Right ventricle myocardium superior (tissue), 1 donor: ENCODE data around the gene HSDL1. TPM values are rescaled to one million over a fixed set of nuclear protein-coding genes. Genes with fewer than 3 reads are reported as not detected.
"Not testable (repeated sequence)": the region's sequence is repeated elsewhere in the genome, so short reads cannot be mapped to it uniquely, and the experiment has no call there.

ENCODE experiments used
- ATAC-seq: fragments of 200-7000 bp; cut with Tn5 transposase; one replicate; pipeline ENCODE4 v1.9.1; 2020; ENCODE audit warnings: mild to moderate bottlenecking; ENCODE audit not compliant: poor library complexity
- DNase-seq: peaks from one replicate; pipeline ENCODE4 v3.0.0-alpha.2; 2020
- intact Hi-C: fragments of 100-400 bp; cut with DNase I; formaldehyde crosslinking; loops from one replicate; pipeline ENCODE4 v1.11.2; 2022
- total RNA-seq: library from RNA; stranded (reverse); fragmentation: NEBNext Ultra II Directional; extraction: Animal tissue kit (Norgen Biotek cat#: 25700); gene quantifications from one replicate; pipeline ENCODE4 v1.2.1, GENCODE V29; 2021
- donor health status: DM: no; HTN: yes; CAD: no; lungs with severe emphysema.

Gene HSDL1
- total RNA-seq, 1 donor from 2014 or later, result 22.6 TPM

DNA sequence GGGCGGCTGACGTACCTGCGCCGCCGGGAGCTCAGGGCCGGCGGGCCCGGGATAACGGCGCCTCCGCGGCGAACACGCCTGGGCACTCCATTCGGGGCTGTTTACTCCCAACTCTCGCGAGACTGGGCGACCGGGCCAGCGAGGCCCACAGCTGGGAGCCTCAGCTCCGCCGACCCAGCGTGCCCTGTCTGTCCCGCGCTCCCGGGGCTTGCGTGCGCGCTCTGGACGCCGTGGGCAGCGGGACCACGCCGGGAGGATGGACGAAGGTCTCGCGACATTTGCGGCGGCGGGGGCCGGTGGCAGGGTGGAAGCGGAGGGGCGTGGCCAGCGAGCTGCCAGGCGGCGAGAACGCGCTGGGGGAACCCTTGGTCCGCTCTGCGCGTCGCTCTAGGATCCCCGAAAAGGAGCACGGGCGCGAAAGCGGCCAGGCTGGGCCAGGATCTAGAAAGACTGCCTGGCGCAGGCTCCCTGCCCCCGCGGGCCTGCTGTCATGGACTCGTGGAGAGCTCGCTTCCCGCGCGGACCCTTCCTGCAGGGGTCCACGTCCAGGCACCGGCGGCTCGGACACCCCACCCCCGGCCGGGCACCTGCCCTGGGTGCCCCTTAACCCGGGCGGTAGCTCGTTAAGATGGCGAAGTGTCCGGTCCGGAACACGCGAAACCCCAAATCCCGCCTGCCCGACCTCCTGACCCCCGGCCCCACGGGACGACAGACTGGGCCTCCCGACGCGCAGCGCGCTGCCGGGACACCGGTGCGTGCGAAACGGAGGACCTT is 28.1 kb downstream of the HSDL1 start, which contains the start of gene MBTPS1:
MBTPS1 (minus strand) TSS at position 223 of the 774 bp plus-strand sequence. CDS start 15,159 bp downstream, outside the sequence.
- ATAC-seq (peak; percentile 98), DNase-seq (peak; percentile 99)
- intact Hi-C loops, result no loop called here

- ATAC-seq, result peak; percentile 5
- intact Hi-C loops, result no loop called here
- no peak for DNase-seq
Observed at GRCh38 chr16:84115919-84116719, 28.9 kb downstream of the HSDL1 start.

- ATAC-seq, intact Hi-C loops, DNase-seq: not testable (repeated sequence)
Observed at GRCh38 chr16:84111949-84112348, 33.0 kb downstream of the HSDL1 start.

DNA sequence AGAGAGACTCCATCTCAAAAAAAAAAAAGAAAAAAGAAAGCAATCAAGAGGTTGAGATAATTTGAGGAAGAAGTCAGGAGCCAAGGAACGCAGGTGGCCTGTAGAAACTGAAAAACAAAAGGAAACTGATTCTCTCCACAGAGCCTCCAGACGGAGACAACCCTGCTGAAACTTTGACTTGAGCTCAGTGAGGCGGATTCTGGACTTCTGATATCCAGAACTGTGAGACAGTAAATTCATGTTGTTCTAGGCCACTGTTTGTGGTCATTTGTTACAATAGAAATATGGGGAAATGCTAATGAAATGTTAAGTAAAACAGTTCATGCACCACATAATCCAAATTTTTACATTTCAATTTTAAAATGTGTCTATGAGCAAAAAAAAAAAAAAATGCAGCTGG is 33.5 kb downstream of the HSDL1 start:
- DNase-seq (no peak), ATAC-seq (no peak)
- intact Hi-C loops, result no loop called here

- intact Hi-C loops, result no loop called here
- no peak for DNase-seq
Observed at GRCh38 chr16:84110527-84110926, 34.5 kb downstream of the HSDL1 start.

GRCh38 chr16:84109598-84110335 is 35.2 kb downstream of the HSDL1 start:
- intact Hi-C loops, result no loop called here
- ATAC-seq (peak; percentile 79), DNase-seq (no peak)

More at GRCh38 chr16:84110527-84110926, 34.5 kb downstream of the HSDL1 start:
- no peak for ATAC-seq

DNA sequence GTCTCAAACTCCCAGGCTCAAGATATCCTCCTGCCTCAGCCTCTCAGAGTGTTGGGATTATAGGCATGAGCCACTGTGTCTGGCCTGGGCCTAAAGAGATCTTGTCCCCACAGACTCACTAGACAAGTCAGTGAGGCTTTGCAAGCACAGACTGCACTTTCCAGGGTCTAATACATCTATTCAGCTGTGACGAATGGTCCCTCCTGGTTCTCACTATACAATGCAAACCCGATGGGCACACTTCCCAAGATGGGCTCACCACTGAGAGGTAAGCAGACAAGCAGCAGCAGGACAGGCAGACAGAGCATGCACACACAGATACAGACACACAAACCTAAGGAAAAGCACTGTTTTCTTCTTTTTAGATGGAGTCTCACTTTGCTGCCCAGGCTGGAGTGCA is 37.1 kb downstream of the HSDL1 start:
- ATAC-seq, result no peak
- intact Hi-C loops, result no loop called here

GRCh38 chr16:84105948-84106740 is 38.8 kb downstream of the HSDL1 start:
- ATAC-seq (peak; percentile 11), DNase-seq (no peak)
- intact Hi-C loops, result no loop called here

More for the DNA sequence above, 37.1 kb downstream of the HSDL1 start:
- no peak for DNase-seq

- ATAC-seq (no peak), DNase-seq (no peak)
- intact Hi-C loops, result no loop called here
Observed at GRCh38 chr16:84105301-84105815, 39.6 kb downstream of the HSDL1 start.

GRCh38 chr16:84104231-84104630 is 40.7 kb downstream of the HSDL1 start:
- DNase-seq, result no peak

DNA sequence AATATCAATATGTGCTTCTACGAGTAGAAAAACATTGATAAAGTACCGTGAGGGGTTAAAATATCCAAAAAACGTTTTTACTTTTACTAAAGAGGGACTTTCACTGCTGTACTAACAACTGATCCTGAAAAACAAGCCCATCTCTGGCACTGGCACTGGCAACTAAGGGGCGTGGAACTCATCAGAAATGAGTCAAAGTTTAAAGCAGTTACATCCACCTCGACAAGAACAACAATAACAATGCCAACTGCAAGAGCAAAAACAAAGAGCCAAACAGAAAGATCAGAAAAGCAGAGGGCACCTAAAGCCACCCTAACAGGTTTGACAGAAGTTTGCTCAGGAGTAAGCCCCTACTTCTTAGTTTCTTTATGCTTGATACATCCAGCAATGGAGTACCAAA is 41.3 kb downstream of the HSDL1 start:
- DNase-seq (no peak), ATAC-seq (no peak)
- intact Hi-C loops, result no loop called here

More at GRCh38 chr16:84104231-84104630, 40.7 kb downstream of the HSDL1 start:
- no peak for ATAC-seq
- intact Hi-C loops, result no loop called here

DNA sequence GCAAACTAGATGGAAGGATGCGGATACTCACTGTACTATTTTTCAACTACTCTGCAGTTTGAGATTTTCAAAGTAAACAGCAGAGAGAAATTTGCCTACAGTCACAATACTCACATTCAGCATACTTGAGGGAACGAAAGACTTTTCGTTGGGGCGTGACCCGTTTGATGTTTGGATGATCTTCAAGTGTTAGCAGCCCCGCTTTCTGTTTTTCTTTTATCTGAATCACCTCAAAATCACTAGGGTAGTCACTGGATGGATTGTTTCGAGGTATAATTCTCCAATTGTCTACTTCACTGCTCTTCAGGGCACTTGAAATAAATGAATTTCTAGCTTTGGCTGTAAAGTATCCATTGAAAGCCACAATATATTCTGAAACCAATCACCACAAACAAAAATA is 46.0 kb downstream of the HSDL1 start:
- intact Hi-C loops, result no loop called here
- ATAC-seq (no peak), DNase-seq (no peak)

DNA sequence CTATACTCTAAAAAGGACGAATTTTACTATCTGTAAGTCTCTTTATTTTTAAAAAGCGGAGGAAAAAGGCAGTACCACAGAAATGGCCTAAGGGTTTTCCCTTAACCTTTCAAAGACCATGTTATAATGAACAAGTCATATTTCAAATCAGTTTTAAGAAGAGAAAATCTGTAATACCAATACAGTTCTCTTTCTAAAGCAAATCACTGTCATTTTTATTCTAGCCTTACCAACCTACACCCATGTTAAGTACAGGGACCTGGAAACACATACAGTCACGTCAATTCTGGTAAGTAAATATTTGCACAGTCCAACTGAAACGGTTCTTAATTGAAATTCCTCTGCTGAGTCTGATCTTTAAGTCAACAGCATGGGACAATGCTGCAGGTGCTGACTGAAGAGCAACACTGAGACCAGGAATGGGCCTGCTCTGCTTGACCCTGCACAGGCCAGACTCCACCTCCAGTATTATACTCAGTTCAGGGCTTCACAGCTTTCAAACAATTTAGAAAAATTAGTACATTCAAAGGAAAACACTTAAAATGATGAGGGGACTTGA is 48.5 kb downstream of the HSDL1 start:
- no peak for ATAC-seq
- intact Hi-C loops, result no loop called here
- DNase-seq, result no peak

- intact Hi-C loops, result no loop called here
- peak; percentile 60 for ATAC-seq
- DNase-seq, result peak; percentile 58
Observed at GRCh38 chr16:84095466-84095865, 49.5 kb downstream of the HSDL1 start.

DNA sequence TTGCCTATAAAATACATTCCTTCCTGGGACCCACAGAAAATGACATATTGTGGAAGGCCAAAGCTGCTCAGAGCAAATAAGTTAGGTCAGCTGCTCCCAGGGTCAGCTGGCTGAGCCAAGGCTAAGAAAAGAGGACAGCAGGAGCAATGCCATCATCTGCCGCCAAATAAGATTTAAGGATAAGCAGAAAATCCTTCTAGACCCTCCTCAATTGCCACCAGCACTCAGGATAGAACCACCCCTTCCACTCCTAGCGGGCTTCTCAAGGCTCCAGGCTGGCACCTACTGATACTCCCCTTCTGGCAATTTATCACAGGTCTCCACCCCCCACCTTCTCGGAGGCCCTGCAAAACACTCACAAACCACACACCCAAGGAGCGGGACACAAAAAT is 51.1 kb downstream of the HSDL1 start:
- DNase-seq (no peak), ATAC-seq (no peak)
- intact Hi-C loops, result no loop called here

- DNase-seq, result no peak
- intact Hi-C loops, result no loop called here
- no peak for ATAC-seq
Observed at GRCh38 chr16:84093120-84093878, 51.7 kb downstream of the HSDL1 start.

- ATAC-seq (peak; percentile 69), DNase-seq (no peak)
- intact Hi-C loops, result no loop called here
Observed at GRCh38 chr16:84091460-84091859, 53.5 kb downstream of the HSDL1 start.
